Bronchial epithelial cell (primary cell): Measurements from ENCODE around the gene ASCC1. TPM values are rescaled to one million over a fixed set of nuclear protein-coding genes. Genes with fewer than 3 reads are reported as not detected.

Experiments used
- DNase-seq: peaks from one replicate; pipeline ENCODE4 v3.0.0-alpha.2; 2010; ENCODE audit warnings: low read depth
- FAIRE-seq: peaks from 2 replicates; lab custom pipeline; 2011; peaks lifted over from hg19 to GRCh38; lab: Jason Lieb, UNC
- H3K27me3 ChIP-seq: 2 replicates; pipeline ENCODE4 v1.5.1; 2011; ENCODE audit warnings: low read length; ENCODE audit not compliant: control insufficient read depth, insufficient read depth
- H3K36me3 ChIP-seq: 2 replicates; pipeline ENCODE4 v1.5.1; 2011; ENCODE audit warnings: low read length; ENCODE audit not compliant: control insufficient read depth, insufficient read depth
- H3K4me3 ChIP-seq: 2 replicates; pipeline ENCODE4 v1.5.1; 2011; ENCODE audit warnings: mild to moderate bottlenecking, low read depth, low read length, control low read depth
- total RNA-seq: library from RNA; depleted of rRNA; stranded (reverse); fragments of >200 nt; gene quantifications from 2 replicates; pipeline ENCODE4 v1.2.1, GENCODE V29; 2014
- TF ChIP-seq, protein P1 (sequence below): IDR thresholded peaks from 2 replicates; pipeline ENCODE4 v1.5.1; 2011; ENCODE audit warnings: mild to moderate bottlenecking, moderate library complexity, low read length, control low read depth, inconsistent platforms; ENCODE audit not compliant: insufficient read depth, severe bottlenecking

The ASCC1 gene
- total RNA-seq, 1 donor from 2014 or later: 22.4 TPM

DNA sequence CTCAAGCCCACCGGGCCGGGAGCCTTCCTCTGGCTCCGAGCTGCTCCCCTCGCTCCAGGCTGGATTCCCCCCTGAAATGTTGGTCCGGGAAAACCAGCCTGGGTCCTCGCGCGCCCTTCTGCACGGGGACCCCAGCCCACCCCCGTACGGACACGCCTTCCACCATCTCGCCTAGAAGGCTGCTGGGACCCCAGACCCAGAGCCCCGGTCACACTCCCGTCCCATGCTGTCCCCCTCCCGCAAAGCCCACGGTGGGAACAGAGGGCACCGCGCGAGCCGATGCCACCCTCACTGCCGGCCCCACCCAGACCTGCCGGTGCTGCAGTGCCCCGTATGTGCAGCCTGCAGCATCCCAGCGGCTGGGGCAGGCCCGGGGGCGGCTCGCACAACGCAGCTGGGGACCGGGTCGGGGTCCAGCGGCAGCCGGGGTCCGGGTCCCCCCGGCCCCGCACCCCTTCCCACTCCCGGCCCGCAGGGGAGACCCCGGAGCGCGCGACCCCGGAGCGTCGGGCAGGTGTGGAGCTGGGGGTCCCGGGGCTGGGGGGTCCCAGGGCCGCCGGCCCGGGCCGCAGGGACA is 128.6 kb downstream of the ASCC1 start:
- Histone ChIP-seq H3K4me3 (no peak overlapping the region), H3K36me3 (no peaks in the 10 kb centered on the region), H3K27me3 (peaks cover 32% of the 10 kb centered on the region)
- DNase-seq: no peak
- TF ChIP-seq, protein P1, sequence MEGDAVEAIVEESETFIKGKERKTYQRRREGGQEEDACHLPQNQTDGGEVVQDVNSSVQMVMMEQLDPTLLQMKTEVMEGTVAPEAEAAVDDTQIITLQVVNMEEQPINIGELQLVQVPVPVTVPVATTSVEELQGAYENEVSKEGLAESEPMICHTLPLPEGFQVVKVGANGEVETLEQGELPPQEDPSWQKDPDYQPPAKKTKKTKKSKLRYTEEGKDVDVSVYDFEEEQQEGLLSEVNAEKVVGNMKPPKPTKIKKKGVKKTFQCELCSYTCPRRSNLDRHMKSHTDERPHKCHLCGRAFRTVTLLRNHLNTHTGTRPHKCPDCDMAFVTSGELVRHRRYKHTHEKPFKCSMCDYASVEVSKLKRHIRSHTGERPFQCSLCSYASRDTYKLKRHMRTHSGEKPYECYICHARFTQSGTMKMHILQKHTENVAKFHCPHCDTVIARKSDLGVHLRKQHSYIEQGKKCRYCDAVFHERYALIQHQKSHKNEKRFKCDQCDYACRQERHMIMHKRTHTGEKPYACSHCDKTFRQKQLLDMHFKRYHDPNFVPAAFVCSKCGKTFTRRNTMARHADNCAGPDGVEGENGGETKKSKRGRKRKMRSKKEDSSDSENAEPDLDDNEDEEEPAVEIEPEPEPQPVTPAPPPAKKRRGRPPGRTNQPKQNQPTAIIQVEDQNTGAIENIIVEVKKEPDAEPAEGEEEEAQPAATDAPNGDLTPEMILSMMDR: no peak
- no peak for FAIRE-seq

- TF ChIP-seq, protein P1: no peak
- no peak overlapping the region for H3K4me3 ChIP-seq
- FAIRE-seq: no peak
These were observed 129.3 kb downstream of the ASCC1 start for GRCh38 chr10:72086466-72087391.

DNA sequence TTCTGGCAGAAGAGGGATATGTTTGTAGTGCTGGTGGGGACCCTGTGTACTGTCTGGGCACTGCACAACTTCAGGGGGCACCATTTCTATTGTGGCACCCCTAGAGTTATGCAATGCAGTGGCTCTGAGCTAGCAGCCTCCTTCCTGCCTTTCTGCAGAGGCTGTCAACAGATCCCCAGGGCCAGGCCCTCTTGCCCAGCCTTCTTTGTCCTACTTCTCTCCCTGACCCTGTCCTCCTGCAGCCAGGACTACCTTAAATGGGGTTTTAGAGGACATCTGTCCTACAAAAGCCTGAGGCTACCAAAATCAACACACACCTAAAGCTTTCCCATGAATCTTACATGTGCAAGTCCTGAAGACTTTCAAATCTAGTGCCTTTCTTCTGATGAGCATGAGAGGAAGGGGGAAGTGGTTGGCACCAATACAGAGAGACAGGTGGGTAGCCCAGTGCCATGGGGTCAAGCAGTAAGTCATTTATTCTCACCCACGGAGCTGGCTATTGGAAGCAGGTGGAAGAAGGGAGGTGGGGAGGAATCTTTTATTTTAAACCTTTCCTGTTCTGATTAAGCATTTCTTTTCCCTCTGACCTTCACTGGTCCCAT is 130.1 kb downstream of the ASCC1 start:
- TF ChIP-seq, protein P1: no peak
- FAIRE-seq (no peak), DNase-seq (no peak)
- Histone ChIP-seq H3K36me3 (no peaks in the 10 kb centered on the region), H3K27me3 (peaks cover 37% of the 10 kb centered on the region), H3K4me3 (no peak overlapping the region)

More at GRCh38 chr10:72086466-72087391, 129.3 kb downstream of the ASCC1 start:
- no peak for DNase-seq
- no peaks in the 10 kb centered on the region for H3K36me3 ChIP-seq
- H3K27me3 ChIP-seq: peaks cover 32% of the 10 kb centered on the region

DNA sequence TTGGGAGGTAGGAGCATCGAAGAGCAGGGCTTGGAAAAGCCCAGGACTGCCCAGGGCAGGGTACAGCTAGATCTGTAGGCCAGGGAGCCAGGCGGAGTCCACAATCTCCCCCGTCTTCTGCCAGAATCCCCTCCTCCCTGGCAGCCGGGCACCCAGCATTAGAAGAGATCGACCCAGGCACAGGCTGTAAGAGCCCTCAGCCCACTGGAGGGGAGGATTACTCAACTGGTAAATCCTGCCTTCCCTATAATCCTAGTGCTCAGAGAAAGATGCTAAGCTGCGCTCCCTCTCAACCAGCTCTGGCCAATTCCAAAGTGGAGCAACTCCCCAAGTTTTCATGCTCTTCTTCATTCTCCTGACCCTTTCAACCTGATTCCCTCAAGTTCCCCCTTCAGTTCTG is 130.9 kb downstream of the ASCC1 start:
- TF ChIP-seq, protein P1: no peak
- no peak for FAIRE-seq

GRCh38 chr10:72083790-72084459 is 132.2 kb downstream of the ASCC1 start:
- Histone ChIP-seq H3K27me3 (peaks cover 34% of the 10 kb centered on the region), H3K36me3 (no peaks in the 10 kb centered on the region), H3K4me3 (no peak overlapping the region)
- FAIRE-seq (no peak), DNase-seq (no peak)
- TF ChIP-seq, protein P1: no peak

More for the DNA sequence above, 130.9 kb downstream of the ASCC1 start:
- H3K27me3 ChIP-seq: peaks cover 38% of the 10 kb centered on the region
- DNase-seq: no peak
- no peak overlapping the region for H3K4me3 ChIP-seq
- no peaks in the 10 kb centered on the region for H3K36me3 ChIP-seq
